ENCODE results near the gene CLUH.

DNA sequence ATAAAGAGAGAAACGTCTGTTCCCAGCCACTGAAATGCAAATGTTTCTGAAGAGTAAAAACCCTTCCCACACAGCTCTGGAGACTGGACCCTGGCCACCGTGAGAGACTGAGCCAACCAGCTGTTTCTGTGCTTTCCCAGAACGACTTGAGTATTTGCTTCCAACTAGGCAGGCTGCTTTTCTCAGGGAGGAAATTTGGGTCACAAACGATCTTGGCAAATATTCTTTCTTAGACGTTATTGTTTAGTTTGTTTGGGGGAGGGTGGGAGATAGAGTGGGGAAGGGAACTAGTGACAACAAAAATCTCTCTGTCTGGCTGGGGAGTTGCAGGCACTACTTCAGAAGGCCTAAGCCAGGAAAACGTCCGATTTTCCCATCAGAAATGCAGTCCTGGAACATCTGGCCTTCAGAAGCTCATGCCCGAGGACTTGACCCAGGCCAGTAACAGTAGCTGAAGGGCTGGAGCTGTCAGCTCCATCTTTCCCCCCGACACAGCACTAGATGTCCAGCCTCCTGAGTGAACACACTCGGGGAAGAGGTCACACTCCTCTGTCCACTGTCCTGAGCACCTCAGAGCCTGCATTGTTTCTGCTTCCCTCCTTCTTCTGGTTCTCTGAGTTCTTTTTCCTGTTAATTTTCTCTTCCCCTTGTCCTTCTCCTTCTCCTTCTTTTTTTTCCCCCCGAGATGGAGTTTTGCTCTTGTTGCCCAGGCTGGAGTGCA, 33.9 kb upstream of the CLUH start:
- TF ChIP-seq EZH2 (IDR thresholded peaks at IDR 0.05; ENCODE audit: borderline replicate concordance, low read depth, low read length, severe bottlenecking) (no peak), POLR2AphosphoS5 (IDR thresholded peaks at IDR 0.05; ENCODE audit: insufficient read depth, low read depth, low read length) (no peak), GATA2 (IDR thresholded peaks at IDR 0.05; ENCODE audit: insufficient read depth, insufficient read length, low read depth, low read length) (no peak), POLR2A (IDR thresholded peaks at IDR 0.05; ENCODE audit: low read depth, low read length) (no peak), FOS (IDR thresholded peaks at IDR 0.05; ENCODE audit: borderline replicate concordance, insufficient read depth, low read length) (no peak), JUN (IDR thresholded peaks at IDR 0.05; ENCODE audit: borderline replicate concordance, insufficient read depth, insufficient read length, low read depth) (no peak), MYC (IDR thresholded peaks at IDR 0.05; ENCODE audit: low read depth, low read length) (no peak)
- TF ChIP-seq, protein P1, sequence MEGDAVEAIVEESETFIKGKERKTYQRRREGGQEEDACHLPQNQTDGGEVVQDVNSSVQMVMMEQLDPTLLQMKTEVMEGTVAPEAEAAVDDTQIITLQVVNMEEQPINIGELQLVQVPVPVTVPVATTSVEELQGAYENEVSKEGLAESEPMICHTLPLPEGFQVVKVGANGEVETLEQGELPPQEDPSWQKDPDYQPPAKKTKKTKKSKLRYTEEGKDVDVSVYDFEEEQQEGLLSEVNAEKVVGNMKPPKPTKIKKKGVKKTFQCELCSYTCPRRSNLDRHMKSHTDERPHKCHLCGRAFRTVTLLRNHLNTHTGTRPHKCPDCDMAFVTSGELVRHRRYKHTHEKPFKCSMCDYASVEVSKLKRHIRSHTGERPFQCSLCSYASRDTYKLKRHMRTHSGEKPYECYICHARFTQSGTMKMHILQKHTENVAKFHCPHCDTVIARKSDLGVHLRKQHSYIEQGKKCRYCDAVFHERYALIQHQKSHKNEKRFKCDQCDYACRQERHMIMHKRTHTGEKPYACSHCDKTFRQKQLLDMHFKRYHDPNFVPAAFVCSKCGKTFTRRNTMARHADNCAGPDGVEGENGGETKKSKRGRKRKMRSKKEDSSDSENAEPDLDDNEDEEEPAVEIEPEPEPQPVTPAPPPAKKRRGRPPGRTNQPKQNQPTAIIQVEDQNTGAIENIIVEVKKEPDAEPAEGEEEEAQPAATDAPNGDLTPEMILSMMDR (IDR thresholded peaks at IDR 0.05; ENCODE audit: extremely low read depth in 1 of 2, insufficient read depth in 1 of 2, low read depth in 1 of 2, low read length in 2 of 2) = no peak
- TF ChIP-seq, protein P2, sequence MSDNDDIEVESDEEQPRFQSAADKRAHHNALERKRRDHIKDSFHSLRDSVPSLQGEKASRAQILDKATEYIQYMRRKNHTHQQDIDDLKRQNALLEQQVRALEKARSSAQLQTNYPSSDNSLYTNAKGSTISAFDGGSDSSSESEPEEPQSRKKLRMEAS (IDR thresholded peaks at IDR 0.05; ENCODE audit: insufficient read depth, insufficient read length) = no peak
